HG03439 (cell line): ENCODE data around the gene STK17B.
"Not testable (repeated sequence)": the region's sequence is repeated elsewhere in the genome, so short reads cannot be mapped to it uniquely, and the experiment has no call there.

Source experiments
- ATAC-seq: cut with Tn5 transposase; IDR thresholded peaks from one replicate; pipeline ENCODE4 v1.9.1; 2021; ENCODE audit warnings: mild to moderate bottlenecking, moderate library complexity; ENCODE audit not compliant: unreplicated experiment

STK17B gene

DNA sequence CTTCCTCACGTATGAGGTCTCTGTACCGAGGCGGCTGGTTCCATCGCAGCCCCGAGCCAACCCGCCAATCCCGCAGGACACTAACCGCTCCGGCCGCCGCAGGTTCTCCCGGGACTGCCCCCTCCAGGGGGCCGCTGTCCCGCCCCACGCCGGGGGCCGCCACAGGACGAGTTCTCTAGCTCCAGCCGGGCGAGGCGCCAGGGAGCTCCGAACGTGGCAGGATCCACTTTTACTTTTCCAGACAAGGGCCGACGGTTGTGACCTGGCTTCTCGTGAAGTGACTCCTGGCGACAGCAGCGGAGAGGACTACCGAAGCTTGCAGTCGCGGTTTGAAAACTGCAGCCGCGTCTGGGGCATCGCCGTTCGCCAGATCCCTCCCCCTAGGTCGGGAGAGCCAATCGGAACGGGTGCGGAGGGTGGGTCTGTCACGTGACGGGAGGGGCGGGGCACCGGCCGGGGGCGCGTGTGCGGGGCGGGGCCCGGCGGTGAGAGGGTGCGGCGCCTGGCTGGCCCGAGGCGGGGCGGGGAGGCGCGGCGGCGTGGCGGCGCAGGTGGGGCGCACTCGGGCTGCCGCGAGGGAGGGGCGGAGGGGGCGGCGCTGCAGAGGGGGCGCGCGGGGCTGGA, at the start of gene STK17B:
STK17B (minus strand) TSS at position 331 of the 624 bp plus-strand sequence. CDS start 8,195 bp downstream, outside the sequence.
- peak; percentile 57 for ATAC-seq

DNA sequence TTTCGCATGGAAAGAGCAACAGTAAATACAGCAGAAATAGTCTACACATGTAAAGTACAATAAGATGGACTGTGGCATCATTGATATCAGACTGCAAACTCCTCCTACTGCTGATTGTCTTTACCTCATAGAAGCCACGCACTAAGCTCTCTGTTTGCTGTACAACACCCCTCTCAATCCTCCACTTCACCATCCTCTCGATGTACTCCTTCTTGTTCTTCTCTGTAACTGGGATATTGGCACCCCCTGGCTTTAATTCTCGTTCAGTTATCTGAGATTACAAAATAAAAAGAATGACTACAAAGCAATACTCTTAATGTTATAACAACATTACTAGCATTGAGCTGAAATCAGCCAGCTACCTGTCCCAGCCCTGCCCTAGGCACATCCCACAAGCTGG, 49.3 kb upstream of the STK17B start:
- no peak for ATAC-seq

DNA sequence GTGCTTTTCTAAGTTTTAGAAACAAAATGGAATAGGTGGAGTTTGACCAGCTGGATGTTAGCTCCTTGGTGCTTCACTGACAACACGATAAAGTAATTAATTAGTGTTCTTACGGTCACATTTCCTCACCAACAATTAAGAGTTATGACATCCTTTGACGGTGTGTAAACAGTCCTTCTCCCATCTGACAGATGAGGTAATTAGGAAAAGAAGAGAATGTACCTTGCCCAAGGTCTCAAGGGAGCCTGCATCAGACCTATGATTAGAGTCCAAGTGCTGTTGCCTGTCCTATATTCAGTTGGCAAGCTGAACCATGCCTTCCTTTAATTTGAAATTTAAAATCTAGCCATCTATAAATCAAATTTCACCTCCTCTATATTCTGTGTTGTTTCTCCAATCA, 48.3 kb upstream of the STK17B start:
- ATAC-seq: no peak

DNA sequence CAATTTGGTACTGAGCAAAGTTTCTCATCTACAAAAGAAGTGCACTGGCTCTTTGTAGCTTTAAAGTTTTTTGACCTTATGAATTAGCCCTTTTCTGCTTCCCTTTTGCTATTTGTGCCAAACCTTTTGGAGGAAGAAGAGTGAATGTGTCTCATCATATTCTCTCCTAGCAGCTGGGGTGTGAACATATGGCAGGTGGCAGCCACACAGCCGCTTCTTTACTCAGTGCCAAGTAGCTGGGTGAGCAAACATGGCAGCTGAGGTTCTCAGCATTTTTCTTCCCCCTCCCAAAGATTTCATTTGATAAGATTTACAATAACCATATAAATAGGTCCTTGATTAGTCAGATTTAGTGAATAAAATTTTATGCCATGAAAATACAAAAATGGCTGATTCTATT, 46.7 kb upstream of the STK17B start:
- no peak for ATAC-seq

DNA sequence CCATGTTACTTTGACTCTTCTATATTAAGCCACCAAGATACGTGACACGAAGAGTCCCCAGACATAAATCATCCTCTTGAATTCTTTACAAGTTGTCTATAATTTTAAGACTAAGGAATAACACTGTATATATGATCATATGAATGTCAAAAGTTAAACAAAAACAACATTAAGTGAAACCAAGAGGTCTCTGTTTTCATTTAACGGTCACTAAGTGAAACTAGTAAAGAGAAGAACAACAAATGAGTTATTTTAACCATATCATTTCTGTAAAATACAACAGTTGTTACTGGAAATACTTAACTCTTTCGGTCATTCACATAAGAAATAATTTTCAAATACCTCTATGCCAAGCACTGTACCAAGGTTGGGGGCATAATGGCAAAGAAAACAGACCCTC, 45.7 kb upstream of the STK17B start:
- no peak for ATAC-seq

DNA sequence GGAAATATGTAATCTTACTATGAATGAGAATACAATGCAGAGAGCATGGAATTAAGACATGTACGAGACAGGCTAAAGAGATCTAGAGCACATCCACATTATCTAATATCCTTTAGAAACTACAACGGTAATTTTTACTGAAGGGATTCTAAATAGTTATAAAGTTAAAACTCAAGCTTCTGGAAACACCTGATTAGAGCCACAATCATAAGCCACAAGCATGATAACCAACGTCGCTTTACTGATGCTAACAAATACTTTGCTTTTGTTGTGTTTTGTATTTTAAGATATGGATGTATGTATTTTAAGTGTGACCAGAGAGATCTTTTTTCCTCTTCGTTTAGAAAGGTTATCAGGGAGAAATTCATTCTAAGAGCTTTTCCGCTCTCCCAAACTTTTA, 44.0 kb upstream of the STK17B start:
- ATAC-seq: no peak

DNA sequence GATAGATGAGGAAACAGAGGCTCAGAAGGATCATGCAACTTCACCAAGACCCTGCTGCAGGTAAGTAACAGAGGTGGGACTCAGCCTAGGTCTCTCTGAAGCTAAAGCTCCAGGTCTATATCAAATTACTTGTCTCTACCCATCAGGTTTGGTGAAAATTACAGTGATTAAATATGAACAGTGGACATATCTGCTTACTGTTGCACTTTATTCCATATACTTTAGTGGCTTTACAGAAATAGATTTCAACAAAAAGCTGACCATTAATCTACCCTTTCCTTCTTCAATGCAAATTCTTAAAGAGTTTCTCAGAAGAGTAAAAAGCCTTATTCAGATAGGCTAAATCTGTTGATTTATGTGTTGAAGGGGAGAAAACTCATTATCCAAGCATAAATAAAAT, 42.8 kb upstream of the STK17B start:
- ATAC-seq: no peak

DNA sequence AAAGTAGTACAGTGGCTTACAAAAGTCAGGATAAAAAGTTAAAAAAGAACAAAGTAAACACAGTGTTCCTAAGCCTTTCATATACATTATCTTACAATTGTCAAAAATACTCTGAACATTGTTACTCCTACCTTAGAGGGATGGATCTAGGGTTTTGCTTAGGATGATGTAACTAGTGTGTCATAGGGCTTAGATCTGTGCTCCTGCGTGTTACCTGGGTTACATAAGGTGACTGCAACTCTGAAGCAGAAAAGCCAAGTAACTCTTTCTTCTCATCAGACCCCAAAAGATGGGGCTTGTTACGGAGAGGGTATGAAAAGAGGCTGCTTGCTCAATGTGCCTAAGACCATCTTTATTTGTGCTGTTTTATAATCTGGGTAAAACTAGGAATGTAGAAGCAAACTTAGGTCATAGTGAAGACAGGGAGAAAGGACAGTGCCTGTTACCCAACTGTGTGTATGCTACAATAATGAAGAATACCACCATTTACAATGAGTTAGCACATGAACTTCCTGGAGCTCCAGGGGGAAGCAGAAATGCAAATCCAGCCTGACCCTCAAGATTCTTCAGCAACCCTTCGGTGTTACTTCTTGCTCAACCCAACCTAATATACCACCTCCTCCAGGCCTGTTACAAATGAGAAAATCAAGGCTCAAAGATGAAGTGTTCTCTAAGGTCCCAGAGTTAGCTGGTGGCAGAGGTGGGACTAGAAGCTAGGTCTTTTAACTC, 42.0 kb upstream of the STK17B start:
- no peak for ATAC-seq

DNA sequence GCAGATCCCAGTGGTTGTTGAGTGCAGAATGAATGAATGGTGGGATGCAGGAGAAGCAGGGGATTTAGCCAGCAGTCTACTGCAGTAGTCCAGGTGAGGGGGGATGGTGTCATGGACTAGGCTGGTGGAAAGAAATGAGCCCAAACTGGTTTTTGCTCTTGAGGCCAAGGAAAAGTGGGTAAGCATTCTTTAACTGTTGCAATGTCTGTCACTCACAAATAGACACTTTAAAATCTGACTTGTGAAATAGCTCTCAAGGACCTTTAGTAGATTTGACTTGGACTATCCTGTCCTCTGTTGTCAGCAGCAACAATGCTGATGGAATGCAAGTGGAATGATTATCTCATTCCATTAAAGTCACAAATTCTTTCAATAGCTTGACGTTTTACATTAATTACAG, 37.5 kb upstream of the STK17B start:
- no peak for ATAC-seq

DNA sequence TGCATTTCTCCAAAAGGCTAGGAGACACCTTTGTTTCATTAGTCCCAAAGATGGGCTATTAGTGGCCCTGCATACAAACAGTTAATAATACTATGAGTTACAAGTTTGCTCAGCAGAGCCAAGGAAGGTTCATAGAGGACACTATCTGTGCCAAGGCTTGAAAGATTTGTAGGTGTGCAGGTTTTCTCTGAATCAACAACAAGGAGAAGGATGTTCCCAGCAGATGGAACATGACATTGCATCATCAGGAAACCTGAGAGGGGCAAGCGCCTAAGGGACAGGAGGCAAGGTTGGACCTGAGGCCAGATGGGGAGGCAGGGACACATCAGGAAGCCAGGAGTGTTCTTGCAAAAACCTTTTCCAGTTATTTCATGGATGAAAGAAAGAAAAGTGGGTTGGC, 35.4 kb upstream of the STK17B start:
- ATAC-seq: no peak

DNA sequence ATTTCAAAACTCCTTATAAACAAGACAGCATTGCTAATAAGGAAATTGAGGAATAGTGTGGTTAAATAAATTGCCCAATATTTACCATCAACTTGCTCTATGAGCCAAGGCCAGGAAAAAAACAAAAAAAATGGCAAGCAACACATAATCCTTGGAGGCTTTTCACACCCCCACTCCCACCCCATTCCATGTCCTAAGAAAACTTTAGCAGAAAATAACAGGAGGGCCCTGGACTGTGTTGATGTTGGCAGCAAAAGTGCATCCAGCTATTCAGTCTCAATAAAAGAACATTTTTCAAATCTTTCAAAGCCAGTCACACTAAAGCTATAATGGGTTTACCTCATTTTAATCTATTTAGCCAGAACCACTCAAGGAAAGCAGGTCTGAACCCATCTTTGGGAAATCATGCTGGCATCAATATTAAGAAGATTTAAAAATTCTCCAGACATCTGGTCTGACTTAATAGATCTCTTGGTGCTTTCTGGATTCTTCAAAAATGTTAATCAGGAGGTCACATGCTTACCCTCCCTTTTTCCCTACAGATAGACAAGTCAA, 34.6 kb upstream of the STK17B start:
- no peak for ATAC-seq

DNA sequence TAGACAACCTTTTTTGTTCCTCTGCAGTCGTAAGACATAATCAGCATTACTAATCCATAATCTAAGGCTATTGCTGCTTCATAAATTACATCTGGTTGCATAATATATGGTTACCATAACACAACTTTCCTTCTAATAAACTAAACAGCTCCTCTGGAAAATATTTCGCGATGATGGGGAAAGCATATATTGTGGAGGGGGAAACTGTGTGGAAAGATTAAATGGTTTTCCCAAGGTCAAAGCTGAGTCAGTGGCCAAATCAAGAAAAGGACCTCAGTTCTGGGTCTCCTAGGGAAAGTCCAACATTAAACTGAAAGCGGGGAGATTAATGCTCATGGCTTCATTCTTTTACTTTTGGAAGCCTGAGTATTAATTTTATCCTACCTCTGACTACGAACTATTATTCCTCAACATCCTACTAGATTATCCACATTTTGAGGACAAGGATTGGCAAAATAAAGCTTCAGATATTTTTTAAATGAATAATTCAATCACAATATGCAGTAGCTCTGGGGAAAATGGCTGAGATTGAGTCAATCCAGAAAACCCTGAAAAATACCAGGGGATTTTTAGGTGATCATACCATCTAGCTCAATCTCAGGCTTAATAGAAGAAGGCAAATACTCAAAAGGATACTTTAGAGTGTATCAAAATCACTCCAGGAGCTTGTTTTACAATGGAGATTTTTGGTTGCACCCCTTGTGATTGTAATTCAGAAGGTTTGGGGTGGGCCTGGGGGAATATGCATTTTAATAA, 33.8 kb upstream of the STK17B start:
- no peak for ATAC-seq

DNA sequence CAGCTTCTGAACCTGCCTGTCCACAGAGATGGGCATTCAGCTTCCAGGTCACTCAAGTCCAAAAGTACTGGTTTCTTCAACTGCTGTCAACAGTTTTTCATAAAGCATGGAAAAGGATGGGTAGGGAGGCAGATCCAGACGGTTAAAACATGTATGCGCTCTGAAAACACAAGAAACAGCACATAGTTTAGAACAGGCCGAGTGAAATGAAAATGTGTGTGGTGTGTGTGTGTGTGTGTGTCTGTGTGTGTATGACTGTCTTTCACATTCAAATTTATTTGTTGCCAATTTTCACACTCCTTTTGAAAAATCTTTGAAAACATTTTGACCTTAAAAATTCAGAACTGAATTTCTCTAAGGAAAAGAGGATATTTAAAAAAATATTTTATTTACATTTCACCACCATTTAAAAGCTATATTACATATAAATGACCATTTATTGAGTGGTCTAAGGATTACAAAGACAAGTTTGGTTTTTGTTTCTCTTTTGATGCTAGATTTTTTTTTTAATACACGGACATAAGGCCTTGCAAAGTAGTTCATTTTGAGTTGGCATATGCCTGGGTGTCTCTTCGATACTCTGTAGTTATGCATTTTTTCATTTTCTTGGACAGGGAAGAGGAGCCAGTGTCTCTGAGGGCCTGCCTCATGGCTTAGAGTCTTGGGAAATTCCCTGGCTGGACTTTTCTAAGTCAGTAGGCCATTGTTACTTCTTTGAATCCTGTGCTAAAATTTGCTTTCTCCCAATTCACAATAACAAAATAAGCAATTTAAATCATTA, 30.0 kb upstream of the STK17B start:
- ATAC-seq: no peak

DNA sequence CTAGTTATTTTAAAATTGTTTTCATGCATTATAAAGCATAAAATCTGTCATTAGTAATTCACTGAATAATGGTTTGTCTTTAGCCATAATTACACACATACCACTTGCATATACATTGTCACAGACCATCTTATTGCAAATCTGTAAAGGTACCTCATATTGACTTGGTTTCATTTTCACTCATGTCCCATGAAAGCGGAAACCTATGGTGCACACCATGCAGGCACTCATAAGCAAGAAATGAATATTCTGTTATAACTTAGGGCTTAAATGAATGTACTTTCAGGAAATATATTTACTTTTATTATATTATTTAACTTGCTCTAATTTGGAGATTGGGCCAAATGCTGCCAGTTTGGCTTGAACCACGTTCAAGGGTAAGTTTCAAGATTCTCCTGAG, 29.2 kb upstream of the STK17B start:
- peak; percentile 96 for ATAC-seq

DNA sequence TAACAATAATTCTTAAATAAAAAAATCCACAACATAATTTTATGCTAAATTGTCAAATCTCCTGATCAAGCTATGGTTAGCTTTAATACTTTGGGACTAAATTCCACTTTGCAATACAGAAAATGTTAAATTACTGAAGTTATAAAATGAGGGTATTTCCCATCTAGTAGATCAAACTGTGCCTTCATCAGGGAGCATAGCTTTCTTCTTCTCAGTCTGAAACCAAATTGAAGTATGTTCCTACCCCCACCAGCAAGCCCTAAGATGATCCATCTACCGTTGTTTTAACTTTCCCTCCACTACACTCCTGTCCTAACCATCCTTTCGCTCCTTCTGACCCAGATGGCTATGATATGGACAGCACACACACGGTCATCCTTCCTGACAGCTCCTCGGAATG, 24.4 kb upstream of the STK17B start:
- no peak for ATAC-seq

DNA sequence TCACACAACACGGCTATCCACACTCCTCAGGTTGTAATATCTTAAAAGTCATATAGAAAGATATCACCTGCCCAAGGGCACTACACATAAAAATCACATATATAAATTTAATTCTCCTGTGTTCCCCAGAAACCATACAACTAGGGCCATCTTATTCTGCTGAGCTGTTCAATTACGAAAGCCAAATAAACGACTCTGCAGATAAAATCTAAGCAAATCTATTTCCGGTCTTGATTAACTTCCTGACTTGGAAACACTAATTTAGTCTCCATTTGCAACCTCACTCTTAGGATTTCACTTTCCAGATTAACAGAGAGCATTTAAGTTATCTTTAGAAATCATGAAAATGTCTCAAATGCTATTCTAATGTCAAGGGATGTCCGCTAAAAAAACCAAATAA, 23.9 kb upstream of the STK17B start:
- ATAC-seq: no peak

DNA sequence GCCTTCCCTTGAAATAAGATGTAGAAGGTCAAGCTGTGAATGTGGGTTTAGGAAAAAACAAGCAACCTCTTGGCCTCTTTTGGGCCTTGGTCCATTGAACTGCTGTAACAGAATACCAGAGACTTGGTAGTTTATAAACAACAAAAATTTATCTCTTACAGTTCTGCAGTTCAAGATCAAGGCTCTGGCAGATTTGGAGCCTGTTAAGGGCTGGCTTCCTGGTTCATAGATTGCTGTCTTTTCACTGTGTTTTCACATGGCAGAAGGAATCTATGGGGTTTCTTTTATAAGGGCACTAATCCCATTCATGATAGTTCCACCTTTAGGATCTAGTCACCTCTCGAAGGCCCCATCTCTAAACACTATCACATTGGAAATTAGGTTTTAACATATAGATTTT, 20.2 kb upstream of the STK17B start:
- no peak for ATAC-seq

DNA sequence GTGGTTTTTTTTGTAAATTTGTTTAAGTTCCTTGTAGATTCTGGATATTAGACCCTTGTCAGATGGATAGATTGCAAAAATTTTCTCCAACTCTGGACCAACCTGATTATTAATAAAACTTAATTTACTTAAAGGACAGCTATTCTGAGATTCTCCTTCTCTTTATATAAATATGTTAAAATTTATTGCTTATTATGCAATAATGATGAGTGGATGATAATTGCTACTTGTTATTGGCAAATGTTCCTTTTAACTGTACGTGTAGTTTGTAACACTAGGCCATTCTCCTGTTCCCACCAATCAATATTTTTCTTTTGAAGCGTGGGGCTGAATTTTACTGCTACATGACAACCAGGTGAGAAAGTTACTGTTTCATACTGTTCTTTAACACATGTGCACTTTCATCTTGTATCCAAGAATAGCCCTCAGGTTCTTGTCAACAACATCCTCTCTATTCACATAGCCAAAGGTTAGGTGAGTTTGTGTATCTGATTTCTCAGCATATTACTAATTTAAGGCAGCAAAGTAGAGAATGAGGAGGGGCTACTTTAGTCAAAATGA, 16.6 kb upstream of the STK17B start:
- no peak for ATAC-seq

DNA sequence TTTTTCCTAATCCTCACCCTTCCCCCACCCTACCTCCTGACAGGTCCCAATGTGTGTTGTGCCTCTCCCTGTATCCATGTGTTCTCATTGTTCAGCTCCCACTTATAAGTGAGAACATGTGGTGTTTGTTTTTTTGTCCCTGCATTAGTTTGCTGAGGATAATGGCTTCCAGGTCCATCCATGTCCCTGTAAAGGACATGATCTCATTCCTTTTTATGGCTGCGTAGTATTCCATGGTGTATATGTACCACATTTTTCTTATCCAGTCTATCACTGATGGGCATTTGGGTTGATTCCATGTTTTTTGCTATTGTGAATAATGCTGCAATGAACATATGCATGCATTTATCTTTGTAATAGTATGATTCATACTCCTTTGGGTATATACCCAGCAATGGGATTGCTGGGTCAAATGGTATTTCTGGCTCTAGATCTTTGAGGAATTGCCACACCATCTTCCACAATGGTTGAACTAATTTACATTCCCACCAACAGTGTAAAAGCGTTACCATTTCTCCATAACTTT, 15.9 kb upstream of the STK17B start:
- not testable (repeated sequence) for ATAC-seq

DNA sequence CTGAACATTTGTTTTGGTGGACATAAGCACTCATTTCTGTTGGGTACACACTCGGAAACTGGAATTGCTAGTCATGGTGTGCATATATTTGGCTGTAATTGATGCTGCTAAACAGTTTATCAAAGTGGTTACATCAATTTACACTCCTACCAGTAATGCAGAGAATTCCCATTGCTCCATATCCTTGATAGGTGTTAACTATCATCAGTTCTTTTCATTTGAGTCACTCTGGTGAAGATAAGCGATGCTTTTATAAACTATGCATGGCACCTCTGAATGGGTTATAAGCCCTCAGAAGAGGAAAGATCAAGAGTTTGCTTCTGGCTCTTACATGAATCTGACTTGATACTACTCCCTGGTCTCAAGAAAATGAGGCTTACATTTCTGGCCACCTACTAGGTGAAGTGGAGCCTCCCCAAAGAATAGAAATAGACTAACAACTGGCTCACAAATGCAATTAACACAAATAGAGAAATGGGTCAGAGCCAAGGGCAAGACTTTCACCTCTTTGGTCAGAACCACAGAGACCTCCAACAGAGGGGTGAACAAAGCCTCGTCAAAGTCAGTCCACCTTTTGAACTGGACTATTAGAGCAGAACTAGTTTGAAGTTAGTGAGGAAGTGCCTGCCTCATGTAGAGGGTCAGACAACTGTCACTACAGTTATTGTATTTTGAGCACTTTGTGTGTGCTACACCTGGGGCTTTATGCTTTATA, 15.0 kb upstream of the STK17B start:
- no peak for ATAC-seq
